Mucosa of descending colon (tissue), 3 donors: ENCODE measurements around the gene PHYKPL. TPM values are rescaled to one million over a fixed set of nuclear protein-coding genes. Genes with fewer than 3 reads are reported as not detected.

Experiments used
- ATAC-seq: fragments of 200-7000 bp; cut with Tn5 transposase; one replicate; pipeline ENCODE4 v1.9.1; 2020; ENCODE audit warnings: mild to moderate bottlenecking, moderate library complexity
- DNase-seq, 3 donors: peaks; one replicate each; pipeline ENCODE4 v3.0.0-alpha.2; 2020
- H3K36me3 ChIP-seq: fragments of 200-600 bp; one replicate; pipeline ENCODE4 v1.8.0; 2021; ENCODE audit warnings: low read depth, mild to moderate bottlenecking
- H3K4me1 ChIP-seq: fragments of 200-600 bp; one replicate; pipeline ENCODE4 v1.8.0; 2021; ENCODE audit warnings: low read depth, mild to moderate bottlenecking
- H3K4me3 ChIP-seq: fragments of 200-600 bp; one replicate; pipeline ENCODE4 v1.8.0; 2021; ENCODE audit warnings: mild to moderate bottlenecking
- H3K9me3 ChIP-seq: fragments of 200-600 bp; one replicate; pipeline ENCODE4 v1.8.0; 2021; ENCODE audit warnings: mild to moderate bottlenecking
- intact Hi-C, 2 donors: fragments of 100-400 bp; cut with DNase I in 1 of 2; cut with micrococcal nuclease in 1 of 2; formaldehyde crosslinking; loops; one replicate each; pipeline versions ENCODE4 v1.11.0 to v1.11.1; 2022; cut with DNase I, micrococcal nuclease
- total RNA-seq, 3 donors: library from RNA; stranded (reverse); fragmentation: NEBNext Ultra II Directional in 2 of 3; extraction: Animal tissue kit (Norgen Biotek cat#: 25700) in 2 of 3; gene quantifications; one replicate each; pipeline versions ENCODE4 v1.2.1 to v1.2.4, GENCODE V29; 2021 to 2023
- TF ChIP-seq, protein P1 (sequence below): fragments of 200-600 bp; IDR thresholded peaks from one replicate; pipeline ENCODE4 v1.8.0; 2022; ENCODE audit warnings: antibody characterized with exemption, mild to moderate bottlenecking
- donor health status: DM: no; HTN: no; CAD: no; lungs with moderate emphysema.
- donor health status: DM: no; HTN: no; CAD: no.
- donor health status: DM: no; HTN: yes; CAD: no.

PHYKPL gene
- total RNA-seq, 3 donors from 2014 or later, result 179 to 331 (median 194) TPM

- TF ChIP-seq, protein P1, sequence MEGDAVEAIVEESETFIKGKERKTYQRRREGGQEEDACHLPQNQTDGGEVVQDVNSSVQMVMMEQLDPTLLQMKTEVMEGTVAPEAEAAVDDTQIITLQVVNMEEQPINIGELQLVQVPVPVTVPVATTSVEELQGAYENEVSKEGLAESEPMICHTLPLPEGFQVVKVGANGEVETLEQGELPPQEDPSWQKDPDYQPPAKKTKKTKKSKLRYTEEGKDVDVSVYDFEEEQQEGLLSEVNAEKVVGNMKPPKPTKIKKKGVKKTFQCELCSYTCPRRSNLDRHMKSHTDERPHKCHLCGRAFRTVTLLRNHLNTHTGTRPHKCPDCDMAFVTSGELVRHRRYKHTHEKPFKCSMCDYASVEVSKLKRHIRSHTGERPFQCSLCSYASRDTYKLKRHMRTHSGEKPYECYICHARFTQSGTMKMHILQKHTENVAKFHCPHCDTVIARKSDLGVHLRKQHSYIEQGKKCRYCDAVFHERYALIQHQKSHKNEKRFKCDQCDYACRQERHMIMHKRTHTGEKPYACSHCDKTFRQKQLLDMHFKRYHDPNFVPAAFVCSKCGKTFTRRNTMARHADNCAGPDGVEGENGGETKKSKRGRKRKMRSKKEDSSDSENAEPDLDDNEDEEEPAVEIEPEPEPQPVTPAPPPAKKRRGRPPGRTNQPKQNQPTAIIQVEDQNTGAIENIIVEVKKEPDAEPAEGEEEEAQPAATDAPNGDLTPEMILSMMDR, result no peak
- peaks cover 59% of the 10 kb centered on the region for H3K4me1 ChIP-seq
- peak in 2 of 3 donors; percentile 73 to 78 for DNase-seq
- peaks cover 3% of the 10 kb centered on the region for H3K36me3 ChIP-seq
- no peak overlapping the region for H3K4me3 ChIP-seq
- no peaks in the 10 kb centered on the region for H3K9me3 ChIP-seq
- peak; percentile 67 for ATAC-seq
- intact Hi-C loops, result no loop called here
Measured at GRCh38 chr5:178213748-178214151, 18.9 kb downstream of the PHYKPL start.

- Histone ChIP-seq H3K4me1 (peaks cover 64% of the 10 kb centered on the region), H3K4me3 (no peak overlapping the region), H3K9me3 (no peaks in the 10 kb centered on the region), H3K36me3 (peaks cover 3% of the 10 kb centered on the region)
- TF ChIP-seq, protein P1, result no peak
- intact Hi-C loops, result no loop called here
- DNase-seq (peak in 1 of 3 donors; percentile 56), ATAC-seq (peak; percentile 35)
Measured at GRCh38 chr5:178213003-178213461, 19.6 kb downstream of the PHYKPL start.

GRCh38 chr5:178212241-178213002, 20.2 kb downstream of the PHYKPL start:
- H3K9me3 ChIP-seq, result no peaks in the 10 kb centered on the region
- ATAC-seq (no peak), DNase-seq (no peak)
- intact Hi-C loops, result no loop called here
- peaks cover 65% of the 10 kb centered on the region for H3K4me1 ChIP-seq
- TF ChIP-seq, protein P1, result no peak
- no peak overlapping the region for H3K4me3 ChIP-seq
- H3K36me3 ChIP-seq, result peaks cover 3% of the 10 kb centered on the region

DNA sequence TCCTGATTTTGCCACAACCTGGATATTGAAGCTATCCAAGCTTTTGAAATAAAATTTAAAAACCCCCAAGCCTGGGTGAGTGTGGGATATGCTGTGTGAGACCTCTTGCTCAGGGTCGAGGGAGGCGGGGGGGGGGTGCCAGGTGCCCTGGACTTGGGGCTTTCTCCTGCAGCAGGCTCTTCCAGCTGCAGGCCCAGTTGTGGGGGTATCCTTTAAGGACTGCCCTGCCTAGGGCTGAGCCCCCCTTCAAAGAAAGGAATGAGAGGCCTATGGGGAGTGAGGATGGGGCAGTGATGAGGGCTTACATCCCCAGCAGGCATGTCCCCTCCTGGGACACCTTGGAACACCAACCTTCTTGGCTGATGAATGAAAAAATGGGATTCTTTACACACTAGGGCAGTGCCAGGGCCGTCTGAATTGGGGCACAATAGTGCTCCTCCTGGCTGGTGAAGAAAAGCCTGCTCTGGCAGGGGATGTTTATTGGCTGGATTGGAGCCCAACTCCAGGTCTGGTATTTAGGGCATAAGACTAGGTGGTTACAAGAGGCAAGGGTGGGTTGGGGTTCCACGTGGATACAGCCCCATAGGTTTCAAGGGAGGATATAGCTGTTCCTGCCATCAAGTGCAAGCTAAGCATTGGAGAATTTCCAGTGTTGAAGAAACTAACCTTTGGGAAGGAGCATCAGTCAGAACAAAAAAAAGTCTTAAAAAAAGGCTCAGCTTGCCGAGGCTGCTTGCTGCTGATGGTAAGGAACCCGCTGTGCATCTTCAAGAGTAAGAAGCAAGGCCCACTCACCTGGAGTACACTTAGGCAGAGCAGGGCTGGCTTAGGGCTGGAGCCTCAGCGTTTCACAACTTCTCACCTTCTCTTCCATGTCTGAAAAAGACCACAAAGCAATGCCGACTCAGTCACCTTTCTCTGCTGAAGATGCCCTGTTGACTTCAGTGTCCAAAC, 21.2 kb downstream of the PHYKPL start:
- Histone ChIP-seq H3K9me3 (no peaks in the 10 kb centered on the region), H3K36me3 (peaks cover 8% of the 10 kb centered on the region), H3K4me3 (no peak overlapping the region), H3K4me1 (peaks cover 69% of the 10 kb centered on the region)
- intact Hi-C loops, result no loop called here
- DNase-seq, result no peak
- TF ChIP-seq, protein P1, result no peak
- no peak for ATAC-seq

DNA sequence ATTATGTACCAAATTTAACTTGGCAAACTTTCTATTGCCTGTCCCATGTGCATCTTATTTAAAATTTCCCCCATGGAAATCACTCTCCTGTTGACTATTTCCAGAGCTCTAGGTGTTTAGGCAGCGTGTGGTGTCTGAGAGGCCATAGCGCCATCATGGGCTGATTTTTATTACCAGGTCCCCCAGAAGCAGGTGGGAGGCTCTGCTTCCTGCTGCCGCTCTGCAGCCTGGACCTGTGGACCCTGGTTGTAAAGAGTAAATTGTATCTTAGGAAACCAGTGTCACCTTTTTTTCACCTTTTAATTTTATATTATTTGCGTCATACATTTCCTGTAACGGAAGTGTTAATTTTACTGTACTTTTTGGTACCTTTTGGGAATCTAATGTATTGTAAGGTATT, 21.9 kb downstream of the PHYKPL start:
- intact Hi-C loops, result no loop called here
- no peaks in the 10 kb centered on the region for H3K9me3 ChIP-seq
- no peak overlapping the region for H3K4me3 ChIP-seq
- no peak for ATAC-seq
- TF ChIP-seq, protein P1, result no peak
- peaks cover 8% of the 10 kb centered on the region for H3K36me3 ChIP-seq
- peaks cover 71% of the 10 kb centered on the region for H3K4me1 ChIP-seq
- DNase-seq, result no peak
